SK-N-SH treated with all-trans-retinoic acid at 6 μM for 48 hours (cell line): ENCODE measurements around the gene RPS19.

Experiments
- ATAC-seq: fragments of 200-7000 bp; cut with Tn5 transposase; 3 replicates; pipeline ENCODE4 v1.9.1; 2020; ENCODE audit warnings: mild to moderate bottlenecking, moderate library complexity
- CSDC2 ChIP-seq: fragments of 250-450 bp; sonication (Bioruptor Pico); IDR thresholded peaks from 2 replicates; pipeline ENCODE4 v1.5.0; 2020; ENCODE audit warnings: mild to moderate bottlenecking, moderate library complexity
- CSRNP3 ChIP-seq: fragments of 250-450 bp; sonication (Bioruptor Pico); IDR thresholded peaks from 2 replicates; pipeline ENCODE4 v1.5.1; 2021; ENCODE audit warnings: mild to moderate bottlenecking, moderate library complexity
- ESRRG ChIP-seq: fragments of 250-450 bp; sonication (Bioruptor Pico); IDR thresholded peaks from 2 replicates; pipeline ENCODE4 v1.6.1; 2021; ENCODE audit warnings: mild to moderate bottlenecking
- GLIS3 ChIP-seq: fragments of 250-450 bp; sonication (Bioruptor Pico); IDR thresholded peaks from 2 replicates; pipeline ENCODE4 v1.5.0; 2020; ENCODE audit warnings: mild to moderate bottlenecking, moderate library complexity
- ISL1 ChIP-seq: fragments of 250-450 bp; sonication (Bioruptor Pico); IDR thresholded peaks from 2 replicates; pipeline ENCODE4 v2.1.2; 2022; ENCODE audit warnings: mild to moderate bottlenecking, moderate library complexity
- OSR1 ChIP-seq: fragments of 250-450 bp; sonication (Bioruptor Pico); IDR thresholded peaks from 2 replicates; pipeline ENCODE4 v1.8.0; 2022; ENCODE audit warnings: moderate library complexity, mild to moderate bottlenecking, inconsistent platforms
- PATZ1 ChIP-seq: fragments of 250-450 bp; sonication (Bioruptor Pico); IDR thresholded peaks from 2 replicates; pipeline ENCODE4 v1.8.0; 2020; ENCODE audit warnings: mild to moderate bottlenecking, moderate library complexity, borderline replicate concordance
- POU6F1 ChIP-seq: fragments of 250-450 bp; sonication (Bioruptor Pico); IDR thresholded peaks from 2 replicates; pipeline ENCODE4 v1.8.0; 2021; ENCODE audit warnings: low read depth, mild to moderate bottlenecking, moderate library complexity, borderline replicate concordance
- PPARA ChIP-seq: fragments of 250-450 bp; sonication (Bioruptor Pico); IDR thresholded peaks from 2 replicates; pipeline ENCODE4 v1.5.0; 2020; ENCODE audit warnings: mild to moderate bottlenecking, borderline replicate concordance
- RARB ChIP-seq: fragments of 250-450 bp; sonication (Bioruptor Pico); IDR thresholded peaks from 2 replicates; pipeline ENCODE4 v1.8.0; 2021; ENCODE audit warnings: mild to moderate bottlenecking, moderate library complexity
- SNAI2 ChIP-seq: fragments of 250-450 bp; sonication (Bioruptor Pico); IDR thresholded peaks from 2 replicates; pipeline ENCODE4 v1.5.0; 2020; ENCODE audit warnings: mild to moderate bottlenecking, moderate library complexity
- TCF4 ChIP-seq: fragments of 250-450 bp; sonication (Bioruptor Pico); IDR thresholded peaks from 2 replicates; pipeline ENCODE4 v1.8.0; 2021; ENCODE audit warnings: mild to moderate bottlenecking, moderate library complexity, borderline replicate concordance
- TOX ChIP-seq: fragments of 250-450 bp; sonication (Bioruptor Pico); IDR thresholded peaks from 2 replicates; pipeline ENCODE4 v1.8.0; 2021; ENCODE audit warnings: mild to moderate bottlenecking, moderate library complexity, borderline replicate concordance
- TSHZ2 ChIP-seq: fragments of 250-450 bp; sonication (Bioruptor Pico); IDR thresholded peaks from 2 replicates; pipeline ENCODE4 v1.5.0; 2020; ENCODE audit warnings: mild to moderate bottlenecking, moderate library complexity
- ZC3H10 ChIP-seq: fragments of 250-450 bp; sonication (Bioruptor Pico); IDR thresholded peaks from 2 replicates; pipeline ENCODE4 v1.5.1; 2021; ENCODE audit warnings: mild to moderate bottlenecking, moderate library complexity
- ZFP3 ChIP-seq: fragments of 250-450 bp; sonication (Bioruptor Pico); IDR thresholded peaks from 2 replicates; pipeline ENCODE4 v1.5.0; 2020; ENCODE audit warnings: mild to moderate bottlenecking, moderate library complexity
- ZFP30 ChIP-seq: fragments of 450-650 bp; formaldehyde crosslinking; IDR thresholded peaks from 2 replicates; pipeline ENCODE4 v1.5.0; 2022; ENCODE audit warnings: mild to moderate bottlenecking, moderate library complexity
- ZNF565 ChIP-seq: fragments of 450-650 bp; formaldehyde crosslinking; conservative IDR thresholded peaks from 2 replicates; pipeline ENCODE4 v1.5.0; 2020; ENCODE audit warnings: low read depth, mild to moderate bottlenecking, moderate library complexity
- ZNF70 ChIP-seq: fragments of 450-650 bp; formaldehyde crosslinking; IDR thresholded peaks from 2 replicates; pipeline ENCODE4 v1.5.0; 2020; ENCODE audit warnings: mild to moderate bottlenecking, moderate library complexity

The RPS19 gene

GRCh38 chr19:41917676-41918075, 57.6 kb downstream of the RPS19 start (continued):
- TF ChIP-seq TSHZ2 (CRISPR knock-in tag): no peak
- TF ChIP-seq ISL1: no peak

GRCh38 chr19:41918095-41918494, 58.0 kb downstream of the RPS19 start:
- TF ChIP-seq TOX (CRISPR knock-in tag) (no peak), ZNF70 (CRISPR knock-in tag) (no peak), ZFP3 (CRISPR knock-in tag) (no peak)
- ATAC-seq: no peak

- ATAC-seq: no peak
- TF ChIP-seq ZFP30 (no peak), RARB (CRISPR knock-in tag) (no peak), POU6F1 (CRISPR knock-in tag) (no peak), TSHZ2 (CRISPR knock-in tag) (no peak), PATZ1 (no peak), PPARA (CRISPR knock-in tag) (no peak), TOX (CRISPR knock-in tag) (no peak), ZC3H10 (CRISPR knock-in tag) (no peak), SNAI2 (CRISPR knock-in tag) (no peak), ZFP3 (CRISPR knock-in tag) (no peak), CSRNP3 (CRISPR knock-in tag) (no peak), OSR1 (CRISPR knock-in tag) (no peak), GLIS3 (CRISPR knock-in tag) (no peak), ESRRG (CRISPR knock-in tag) (no peak), TCF4 (CRISPR knock-in tag) (no peak), CSDC2 (CRISPR knock-in tag) (no peak), ZNF565 (CRISPR knock-in tag) (no peak)
Observed at GRCh38 chr19:41918653-41919244, 58.7 kb downstream of the RPS19 start.
